NCI-H1694 treated with DMSO at 0.1 percent for 48 hours (cell line): ENCODE data around the gene ACO2.

ENCODE experiments used
- DNase-seq: peaks from one replicate; lab custom pipeline; 2025; lab: John Stamatoyannopoulos, UW

ACO2 gene

GRCh38 chr22:41488596-41489385 lies 19.9 kb downstream of the ACO2 start:
- DNase-seq: no peak

DNA sequence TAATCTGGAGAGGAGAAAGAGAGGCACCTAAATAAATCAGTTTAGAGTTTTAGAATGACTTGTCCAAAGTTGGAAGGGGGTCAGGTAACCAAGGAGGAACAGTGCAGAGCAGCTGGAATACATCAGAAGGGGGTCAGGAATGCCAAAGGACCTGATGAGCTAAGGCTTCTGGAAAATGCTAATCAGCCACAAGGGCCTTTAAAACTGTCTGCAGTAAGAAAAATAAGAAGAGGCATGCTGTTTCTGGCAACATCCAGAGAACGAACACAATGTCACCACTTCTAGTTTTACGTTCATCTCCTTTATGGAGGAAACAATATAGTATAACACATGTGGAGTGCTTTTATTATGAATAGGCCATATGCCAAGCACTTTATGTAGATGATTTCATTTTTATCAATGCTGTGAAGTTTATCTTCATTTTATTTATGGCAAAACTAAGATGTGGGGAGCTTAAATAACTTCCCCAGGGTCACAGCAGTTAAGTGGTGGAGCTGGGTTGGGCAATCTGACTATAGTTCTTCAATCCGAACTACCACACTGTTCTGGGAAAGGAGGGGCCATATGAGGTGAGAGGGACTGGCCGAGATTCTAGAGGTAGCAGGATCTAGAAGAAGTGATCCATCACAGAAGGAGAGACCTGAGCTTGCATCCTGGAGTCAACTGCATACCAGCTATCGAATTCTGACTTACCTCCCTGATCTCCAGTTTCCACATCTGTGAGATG lies 22.6 kb downstream of the ACO2 start:
- no peak for DNase-seq

DNA sequence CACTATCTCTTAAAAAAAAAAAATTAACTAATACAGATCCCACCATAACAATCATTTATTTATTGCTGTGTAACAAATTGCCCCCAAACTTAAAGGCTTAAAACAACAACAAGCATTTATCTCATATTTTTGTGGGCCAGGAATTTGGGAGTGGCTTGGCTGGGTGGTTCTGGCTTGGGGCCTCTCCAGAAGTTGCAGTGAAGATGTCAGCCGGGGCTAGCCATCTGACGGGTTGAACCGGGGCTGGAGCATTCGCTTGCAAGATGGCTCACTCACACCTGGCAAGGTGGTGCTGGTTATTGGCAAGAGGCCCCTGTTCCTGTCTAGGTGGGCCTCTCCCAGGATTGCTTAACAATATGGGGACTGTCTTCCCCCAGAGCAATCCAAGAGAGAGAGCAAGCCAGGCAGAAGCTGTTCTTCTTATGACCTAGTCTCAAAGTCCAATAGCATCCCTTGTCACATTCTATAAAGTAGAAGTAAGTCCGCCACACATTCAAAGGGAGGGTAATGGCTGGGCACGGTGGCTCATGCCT lies 29.5 kb downstream of the ACO2 start:
- no peak for DNase-seq

DNA sequence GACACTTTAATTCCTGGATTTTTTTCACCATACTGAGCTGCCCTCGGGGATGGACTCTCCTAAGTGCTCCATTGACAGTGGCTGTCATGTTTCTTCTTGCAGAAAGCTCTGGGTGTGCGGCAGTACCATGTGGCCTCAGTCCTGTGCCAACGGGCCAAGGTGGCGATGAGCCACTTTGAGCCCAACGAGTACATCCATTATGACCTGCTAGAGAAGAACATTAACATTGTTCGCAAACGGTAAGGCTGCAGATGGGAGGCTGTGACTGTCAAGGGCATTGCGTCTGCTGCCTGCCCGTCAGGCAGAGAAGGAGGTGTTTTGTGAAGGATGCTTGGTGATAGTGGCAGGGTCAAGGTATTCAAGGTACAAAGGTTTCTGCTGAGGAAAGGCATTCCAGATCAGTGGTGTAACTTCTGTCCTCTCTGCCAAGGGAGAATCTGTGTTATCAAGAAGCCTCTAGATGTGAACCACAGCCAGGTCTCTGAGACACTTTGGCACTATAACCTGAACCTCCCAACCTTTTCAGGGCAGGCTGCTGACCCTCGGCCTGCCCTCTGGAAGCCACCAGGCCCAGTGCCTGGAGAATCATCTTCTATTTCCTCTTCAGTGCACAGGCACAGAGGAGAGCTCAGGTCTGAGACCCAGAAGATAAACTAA lies 30.8 kb downstream of the ACO2 start:
- DNase-seq: no peak

GRCh38 chr22:41500303-41500702 lies 31.4 kb downstream of the ACO2 start:
- no peak for DNase-seq

DNA sequence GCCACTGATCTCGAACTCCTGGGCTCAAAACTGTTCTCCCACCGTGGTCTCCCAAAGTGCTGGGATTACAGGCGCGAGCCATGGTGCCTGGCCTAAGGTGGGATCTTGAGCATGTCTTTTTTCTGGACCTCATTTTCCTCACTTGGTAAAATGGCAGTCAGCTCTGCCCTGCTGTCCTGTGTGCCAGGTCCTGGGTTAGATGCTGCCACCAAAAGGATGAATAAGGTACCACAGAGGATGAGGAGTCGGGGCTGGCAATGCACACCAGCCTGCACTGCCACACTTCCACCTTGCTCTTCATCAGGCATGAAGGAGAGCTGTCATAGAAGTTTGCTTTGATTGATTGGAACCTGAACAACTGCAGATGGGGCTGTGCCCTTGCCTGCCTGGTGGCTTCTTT lies 32.3 kb downstream of the ACO2 start:
- peak; percentile 25 for DNase-seq

GRCh38 chr22:41504397-41504796 lies 35.5 kb downstream of the ACO2 start:
- no peak for DNase-seq

DNA sequence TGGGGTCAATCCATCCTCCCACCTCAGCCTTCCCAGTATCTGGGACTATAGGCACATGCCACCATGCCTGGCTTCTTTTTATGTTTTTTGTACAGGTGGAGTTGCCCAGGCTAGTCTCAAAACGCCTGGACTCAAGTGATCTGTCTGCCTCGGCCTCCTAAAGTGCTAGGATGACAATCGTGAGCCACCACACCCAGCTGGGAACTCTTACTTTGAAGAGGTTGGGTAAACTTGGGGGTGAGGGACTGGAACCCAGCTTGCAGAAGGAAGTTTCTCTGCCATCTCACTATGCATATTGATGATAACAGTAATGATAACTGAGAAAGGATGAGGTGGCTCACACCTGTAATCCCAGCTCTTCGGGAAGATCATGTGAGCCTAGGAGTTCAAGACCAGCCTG lies 35.9 kb downstream of the ACO2 start:
- DNase-seq: no peak

DNA sequence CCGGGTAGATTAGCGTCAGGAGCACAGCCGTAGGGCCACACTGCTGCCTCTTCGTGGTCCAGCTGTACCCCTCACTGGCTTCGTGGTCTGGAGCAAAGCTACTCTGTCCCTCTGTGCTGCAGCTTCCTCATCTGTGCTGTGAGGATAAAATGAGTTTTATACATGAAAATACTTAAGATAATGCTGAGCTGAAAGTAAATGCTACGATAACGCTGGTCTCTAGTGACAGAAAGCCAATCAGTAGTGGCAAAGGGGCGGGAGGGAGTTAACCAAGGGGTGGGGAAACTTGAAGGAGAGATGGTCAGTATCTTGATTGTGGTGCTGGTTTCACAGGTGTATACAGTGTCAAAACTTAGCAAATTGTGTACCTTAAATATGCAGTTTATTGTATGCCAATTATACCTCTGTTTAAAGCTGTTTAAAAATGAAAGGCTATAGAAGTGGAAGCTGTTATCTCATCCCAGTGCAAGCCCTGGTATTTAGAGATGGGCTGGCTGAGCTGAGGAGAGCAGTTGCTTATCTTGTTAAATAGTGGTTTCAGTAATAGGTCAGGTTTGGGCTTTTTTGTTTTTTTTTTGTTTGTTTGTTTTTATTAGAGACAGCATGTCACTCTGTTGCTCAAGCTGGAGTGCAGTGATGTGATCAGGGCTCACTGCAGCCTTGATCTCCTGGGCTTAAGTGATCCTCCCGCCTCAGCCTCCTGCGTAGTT lies 36.7 kb downstream of the ACO2 start:
- DNase-seq: no peak

- DNase-seq: no peak
Measured at GRCh38 chr22:41507330-41508063, 38.6 kb downstream of the ACO2 start.

- DNase-seq: no peak
Measured at GRCh38 chr22:41508770-41509170, 39.9 kb downstream of the ACO2 start.

GRCh38 chr22:41511521-41511968 lies 42.6 kb downstream of the ACO2 start:
- no peak for DNase-seq

DNA sequence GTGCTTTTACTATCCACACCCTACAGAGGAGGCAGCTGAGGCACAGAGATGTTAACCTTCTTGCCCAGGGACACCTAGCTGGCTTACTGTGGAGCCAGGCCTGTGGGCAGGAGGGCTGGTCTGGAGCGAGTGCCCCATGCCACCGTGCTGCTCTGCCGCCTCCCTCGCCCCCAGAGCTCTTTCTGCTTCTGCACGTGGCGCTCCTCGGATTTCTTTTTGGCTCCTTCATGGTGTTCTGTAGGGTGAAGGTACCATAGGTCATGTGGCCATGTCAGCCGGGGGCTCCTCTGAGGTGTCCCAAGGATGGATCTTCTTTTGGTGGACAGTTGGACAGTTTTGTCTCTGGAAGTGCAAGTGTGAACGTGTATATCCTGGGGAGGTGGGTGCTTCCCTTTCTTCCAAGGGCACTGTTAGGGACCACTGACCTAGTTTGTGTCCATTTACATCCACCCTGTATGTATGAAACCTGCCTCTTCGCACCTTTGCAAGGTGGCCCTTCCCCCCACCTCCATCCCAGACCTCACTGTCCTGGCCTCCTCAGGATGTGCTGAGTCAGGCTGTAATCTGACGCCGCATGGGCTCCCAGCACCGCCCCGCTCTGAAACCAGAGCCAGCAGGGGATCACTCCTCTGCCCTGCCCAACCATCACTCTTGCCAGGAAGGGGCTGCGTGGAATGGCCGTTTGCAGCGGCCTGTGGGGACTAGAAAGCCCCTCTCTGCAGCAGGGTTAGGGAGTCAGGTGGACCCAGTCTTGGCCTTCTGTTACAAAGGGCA lies 43.7 kb downstream of the ACO2 start:
- no peak for DNase-seq

GRCh38 chr22:41513391-41513790 lies 44.5 kb downstream of the ACO2 start:
- DNase-seq: no peak

DNA sequence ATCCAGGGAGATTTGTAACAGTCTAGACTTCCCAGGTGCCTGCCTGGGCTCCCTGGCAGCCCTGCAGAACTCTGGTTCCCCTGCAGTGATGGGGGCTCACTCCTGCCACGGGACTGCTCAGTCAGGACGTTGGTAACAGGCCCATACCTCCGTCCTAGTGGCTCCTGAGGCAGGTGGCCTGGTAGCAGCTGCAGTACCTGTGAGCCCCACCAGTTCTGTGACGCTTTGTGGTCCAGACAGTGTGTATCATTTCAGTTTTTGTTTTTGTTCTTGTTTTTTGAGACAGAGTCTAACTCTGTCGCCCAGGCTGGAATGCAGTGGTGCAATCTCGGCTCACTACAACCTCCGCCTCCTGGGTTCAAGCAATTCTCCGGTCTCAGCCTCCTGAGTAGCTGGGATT lies 47.5 kb downstream of the ACO2 start:
- no peak for DNase-seq

GRCh38 chr22:41517172-41518047 lies 48.5 kb downstream of the ACO2 start:
- peak; percentile 47 for DNase-seq

- DNase-seq: no peak
Measured at GRCh38 chr22:41518048-41518347, 49.1 kb downstream of the ACO2 start.

GRCh38 chr22:41521126-41521525 lies 52.2 kb downstream of the ACO2 start:
- peak; percentile 83 for DNase-seq

GRCh38 chr22:41522813-41523212 lies 53.9 kb downstream of the ACO2 start:
- DNase-seq: no peak
